GM21526 (cell line): Measurements from ENCODE around the gene SGCA.
A peak's percentile ranks its signal among the peaks of the same experiment; 100 is the strongest.

ENCODE experiments used
- ATAC-seq: cut with Tn5 transposase; IDR thresholded peaks from one replicate; pipeline ENCODE4 v1.9.1; 2021; ENCODE audit warnings: moderate library complexity; ENCODE audit not compliant: unreplicated experiment, low FRiP score

SGCA gene

DNA sequence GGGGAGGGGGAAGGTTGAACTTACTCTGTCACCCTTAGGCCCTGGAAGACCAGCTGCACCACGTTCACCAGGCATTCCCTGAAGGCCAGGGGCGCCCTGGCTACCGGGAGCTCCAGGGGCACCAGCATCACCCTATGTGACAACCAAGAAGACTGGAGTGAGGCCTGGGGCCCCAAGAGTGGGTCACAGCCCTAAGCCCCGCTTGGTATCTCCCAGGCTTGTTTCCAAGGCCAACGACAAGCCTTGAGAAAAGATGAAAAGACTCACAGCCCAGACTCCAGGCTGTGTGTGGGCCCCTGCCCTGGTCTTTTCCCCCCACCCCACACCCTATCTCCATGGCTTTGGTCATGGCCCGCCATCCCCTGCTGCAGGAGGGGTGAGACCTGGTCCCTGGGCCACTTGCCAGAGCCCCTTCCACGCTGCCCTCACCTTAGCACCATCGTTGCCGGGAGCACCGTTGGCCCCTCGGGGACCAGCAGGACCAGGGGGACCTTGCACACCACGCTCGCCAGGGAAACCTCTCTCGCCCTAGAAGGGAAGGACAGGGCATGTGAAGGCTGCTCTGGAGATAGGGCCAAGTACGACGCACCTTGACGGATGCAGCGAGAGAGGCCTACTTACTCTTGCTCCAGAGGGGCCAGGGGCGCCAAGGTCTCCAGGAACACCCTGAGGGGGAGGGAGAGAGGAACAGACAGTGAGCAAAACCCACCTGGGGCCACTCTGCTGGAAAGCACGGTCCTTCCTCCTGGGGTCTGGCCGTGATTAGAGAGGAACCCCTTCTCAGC, 25.7 kb downstream of the SGCA start:
- no peak for ATAC-seq

DNA sequence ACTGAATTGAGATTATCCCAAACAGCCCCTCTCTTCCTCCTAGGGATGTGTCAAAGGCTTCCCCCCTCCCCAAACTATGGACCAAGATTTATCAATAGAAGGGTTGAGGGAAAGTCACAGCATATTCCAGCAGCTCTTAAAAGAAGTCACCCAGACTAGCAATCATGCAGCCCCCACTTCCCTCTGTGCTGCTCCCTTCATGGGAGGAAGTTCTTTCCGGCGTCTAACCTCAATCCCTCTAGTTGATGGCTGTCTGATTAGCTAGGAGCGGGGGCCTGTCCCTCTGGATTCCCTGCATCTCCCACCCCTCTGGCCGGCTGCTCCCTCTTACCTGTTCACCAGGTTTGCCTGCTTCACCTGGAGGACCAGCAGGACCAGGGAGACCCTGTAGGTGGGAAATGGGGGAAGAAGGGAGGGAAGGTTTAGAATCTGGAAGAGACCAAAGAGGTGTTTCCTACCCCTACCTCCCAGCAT, 26.4 kb downstream of the SGCA start:
- no peak for ATAC-seq

- no peak for ATAC-seq
These were observed 26.9 kb downstream of the SGCA start for GRCh38 chr17:50192618-50193291.

DNA sequence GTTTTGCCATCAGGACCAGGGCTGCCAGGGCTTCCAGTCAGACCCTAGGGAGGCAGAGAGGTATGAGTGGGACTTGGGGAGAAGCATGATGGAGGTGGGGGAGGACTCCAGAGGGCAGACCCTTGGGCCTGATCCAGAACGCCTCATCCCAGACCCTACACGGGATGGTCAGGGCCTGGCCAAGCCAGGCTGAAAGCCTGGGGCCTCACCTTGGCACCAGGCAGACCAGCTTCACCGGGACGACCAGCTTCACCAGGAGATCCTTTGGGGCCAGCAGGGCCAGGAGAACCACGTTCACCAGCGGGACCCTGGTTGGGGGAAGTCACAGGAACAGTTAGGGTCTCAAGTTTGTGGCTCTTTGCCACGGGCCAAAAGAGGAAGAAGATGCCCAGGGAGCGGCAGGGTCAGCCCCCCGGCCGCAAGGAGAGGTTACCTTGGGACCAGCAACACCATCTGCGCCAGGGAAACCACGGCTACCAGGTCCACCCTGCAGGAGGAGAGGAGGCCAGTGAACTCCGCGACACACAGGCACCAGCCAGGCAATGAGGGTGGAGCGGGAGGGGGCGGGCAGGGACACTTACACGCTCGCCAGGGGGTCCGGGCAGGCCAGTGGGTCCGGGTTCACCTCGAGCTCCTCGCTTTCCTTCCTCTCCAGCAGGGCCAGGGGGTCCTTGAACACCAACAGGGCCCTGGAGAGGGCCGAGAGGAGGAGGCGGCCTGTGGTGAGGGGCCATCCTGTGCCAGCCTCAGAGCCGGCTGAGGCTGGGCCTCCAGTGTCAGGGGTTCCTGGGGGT, 28.5 kb downstream of the SGCA start:
- no peak for ATAC-seq

DNA sequence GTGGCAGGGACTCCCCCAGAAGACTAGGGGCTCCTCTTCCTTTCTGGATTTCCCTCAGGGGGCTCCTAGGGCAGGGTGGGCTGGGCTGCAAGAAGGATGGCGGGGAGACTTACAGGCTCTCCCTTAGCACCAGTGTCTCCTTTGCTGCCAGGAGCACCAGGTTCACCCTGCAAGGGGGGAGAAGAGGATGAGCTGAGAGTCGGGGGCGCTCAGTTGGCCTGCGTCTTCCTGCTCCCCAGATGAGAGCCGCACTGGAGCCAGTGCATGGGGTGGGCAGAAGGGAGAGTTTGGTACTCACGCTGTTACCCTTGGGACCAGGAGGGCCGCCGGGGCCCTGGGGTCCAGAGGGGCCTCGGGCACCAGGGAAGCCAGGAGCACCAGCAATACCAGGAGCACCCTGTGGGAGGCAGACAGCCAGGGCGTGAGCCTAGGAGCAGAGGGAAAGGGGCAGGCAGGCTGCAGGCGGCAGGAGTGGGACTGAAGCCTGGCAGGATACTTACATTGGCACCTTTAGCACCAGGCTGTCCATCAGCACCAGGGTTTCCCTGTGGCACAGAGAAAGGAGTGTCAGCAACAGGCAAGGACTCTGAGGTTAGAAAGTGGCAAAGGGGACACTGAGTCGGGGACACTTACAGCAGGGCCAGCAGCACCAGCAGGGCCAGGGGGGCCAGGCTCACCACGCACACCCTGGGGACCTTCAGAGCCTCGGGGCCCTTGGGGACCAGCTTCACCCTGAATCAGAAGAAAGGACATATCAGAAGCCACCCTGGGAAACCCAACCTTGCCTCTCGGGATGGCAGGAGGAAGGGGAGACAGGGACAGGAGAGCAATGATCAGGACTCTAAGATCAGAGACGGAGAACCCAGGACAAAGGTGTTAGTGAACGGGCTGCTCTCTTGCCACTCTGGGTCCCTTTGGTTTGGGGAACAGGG, 29.4 kb downstream of the SGCA start:
- ATAC-seq = no peak

- ATAC-seq = no peak
These were observed 30.2 kb downstream of the SGCA start for GRCh38 chr17:50196036-50196435.

- no peak for ATAC-seq
These were observed 31.0 kb downstream of the SGCA start for GRCh38 chr17:50196826-50197225.

DNA sequence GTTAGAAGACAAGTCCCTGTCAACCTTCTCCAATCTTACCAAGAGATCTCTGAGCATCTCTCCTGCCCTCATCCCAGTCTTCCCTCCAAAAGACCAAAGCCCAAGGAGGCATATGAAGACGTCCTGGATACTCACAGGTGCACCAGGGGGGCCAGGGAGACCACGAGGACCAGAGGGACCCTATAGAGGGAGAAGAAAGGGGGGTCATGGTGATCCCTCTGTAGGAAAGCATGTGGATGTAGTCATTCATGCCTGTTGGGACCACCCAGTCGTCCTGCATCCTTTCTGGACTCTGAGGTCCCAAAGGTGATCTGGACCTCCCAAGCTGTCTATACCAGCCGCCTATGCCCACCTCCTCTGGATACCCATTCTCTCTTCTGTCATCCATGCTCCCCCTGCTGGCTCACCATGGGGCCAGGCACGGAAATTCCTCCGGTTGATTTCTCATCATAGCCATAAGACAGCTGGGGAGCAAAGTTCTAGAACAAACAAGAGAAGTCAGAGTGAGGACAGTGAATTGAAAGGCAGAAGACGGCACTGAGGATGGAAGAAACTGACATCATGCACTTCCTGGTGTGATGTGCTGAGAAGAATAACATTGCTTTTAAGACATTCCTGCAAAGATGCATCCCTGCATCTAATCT, 32.3 kb downstream of the SGCA start:
- no peak for ATAC-seq

DNA sequence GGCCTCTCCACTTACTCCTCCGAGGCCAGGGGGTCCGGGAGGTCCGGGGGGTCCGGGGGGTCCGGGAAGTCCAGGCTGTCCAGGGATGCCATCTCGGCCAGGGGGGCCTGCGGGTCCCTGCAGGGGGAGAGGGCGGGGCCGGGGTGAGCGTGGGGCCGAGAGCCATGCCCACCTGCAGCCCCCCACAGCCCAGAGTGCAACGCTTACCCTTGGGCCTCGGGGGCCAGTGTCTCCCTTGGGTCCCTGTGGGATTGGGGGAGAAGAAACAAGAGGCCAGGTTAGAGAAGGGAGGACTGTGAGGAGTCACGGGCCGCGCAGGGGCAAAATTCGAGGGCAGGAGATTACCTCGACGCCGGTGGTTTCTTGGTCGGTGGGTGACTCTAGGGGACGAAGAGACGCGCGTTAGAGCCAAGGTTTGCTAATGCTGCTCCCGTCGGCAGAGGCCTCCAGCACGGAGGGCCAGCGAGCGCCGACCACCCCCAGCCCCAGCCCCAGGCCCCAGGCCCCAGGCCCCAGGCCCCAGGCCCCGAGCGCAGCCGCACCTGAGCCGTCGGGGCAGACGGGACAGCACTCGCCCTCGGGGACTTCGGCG, 33.5 kb downstream of the SGCA start:
- no peak for ATAC-seq

- peak; percentile 26 for ATAC-seq
These were observed 34.1 kb downstream of the SGCA start for GRCh38 chr17:50199803-50200456.

DNA sequence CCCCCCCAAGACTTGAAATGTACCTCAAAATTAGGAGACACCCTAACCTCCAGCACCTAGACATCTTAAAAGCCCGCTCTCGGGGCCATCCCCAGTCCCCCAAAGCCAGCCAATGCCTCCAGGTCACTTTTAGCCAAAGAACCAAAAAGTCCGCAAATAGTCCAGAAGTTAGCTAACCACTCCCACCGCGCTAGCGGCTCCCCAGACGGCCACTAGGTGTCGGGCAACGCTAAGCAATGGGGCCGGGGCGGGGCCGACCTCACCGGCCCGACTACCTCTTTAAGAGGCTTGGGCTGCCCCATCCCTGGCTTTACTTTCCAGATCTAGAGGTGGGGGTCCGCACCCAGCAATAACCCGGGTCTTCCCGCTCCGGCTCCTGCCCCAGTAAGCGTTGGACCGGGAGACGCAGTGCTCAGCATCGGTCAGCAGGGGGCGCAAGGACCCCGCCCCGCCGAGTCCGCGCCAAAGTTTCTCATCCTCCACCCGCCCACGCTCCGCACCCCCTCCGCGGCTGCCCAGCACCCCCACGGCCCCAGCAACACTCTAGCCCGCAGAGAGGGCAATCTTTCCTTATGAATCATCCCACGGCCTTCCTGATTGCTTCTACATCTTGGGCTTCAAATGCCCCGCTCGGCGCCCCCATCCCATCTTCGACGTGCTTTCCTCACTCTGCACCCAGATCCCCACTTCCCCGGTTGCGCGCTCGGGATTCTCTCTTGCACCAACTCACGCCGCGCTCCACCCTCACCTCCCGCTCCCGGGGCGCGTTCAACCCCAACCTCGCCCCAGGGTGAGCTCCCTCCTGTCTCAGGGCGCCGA, 34.9 kb downstream of the SGCA start:
- ATAC-seq = peak; percentile 63

DNA sequence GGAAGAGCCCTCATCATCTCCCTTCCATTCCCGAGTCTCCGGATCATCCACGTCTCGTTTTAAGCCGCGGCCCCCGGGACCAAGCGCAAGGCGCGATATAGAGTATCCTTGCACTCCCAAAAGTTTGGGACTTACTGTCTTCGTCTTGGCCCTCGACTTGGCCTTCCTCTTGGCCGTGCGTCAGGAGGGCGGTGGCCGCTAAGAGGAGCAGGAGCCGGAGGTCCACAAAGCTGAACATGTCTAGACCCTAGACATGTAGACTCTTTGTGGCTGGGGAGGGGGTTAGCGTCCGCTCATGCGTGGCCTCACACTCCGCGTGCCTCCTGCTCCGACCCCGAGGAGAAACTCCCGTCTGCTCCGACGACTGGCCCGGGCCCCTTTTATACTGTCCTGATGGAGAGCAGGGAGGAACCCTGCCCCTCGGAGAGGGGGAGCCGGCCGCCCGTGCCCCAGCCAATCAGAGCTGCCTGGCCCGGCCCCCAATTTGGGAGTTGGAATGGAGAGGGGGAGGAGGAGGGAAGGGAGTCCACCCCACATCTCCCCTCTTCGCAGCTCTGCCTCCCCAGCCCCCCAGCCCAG, 35.6 kb downstream of the SGCA start, which contains the start of gene COL1A1:
TSS of gene COL1A1 (minus strand) at position 356 of the 579 bp plus-strand sequence. CDS start at position 238, 118 bp downstream.
- no peak for ATAC-seq

- no peak for ATAC-seq
These were observed 37.3 kb downstream of the SGCA start for GRCh38 chr17:50203086-50203485.

GRCh38 chr17:50203604-50204345, 38.0 kb downstream of the SGCA start:
- no peak for ATAC-seq

DNA sequence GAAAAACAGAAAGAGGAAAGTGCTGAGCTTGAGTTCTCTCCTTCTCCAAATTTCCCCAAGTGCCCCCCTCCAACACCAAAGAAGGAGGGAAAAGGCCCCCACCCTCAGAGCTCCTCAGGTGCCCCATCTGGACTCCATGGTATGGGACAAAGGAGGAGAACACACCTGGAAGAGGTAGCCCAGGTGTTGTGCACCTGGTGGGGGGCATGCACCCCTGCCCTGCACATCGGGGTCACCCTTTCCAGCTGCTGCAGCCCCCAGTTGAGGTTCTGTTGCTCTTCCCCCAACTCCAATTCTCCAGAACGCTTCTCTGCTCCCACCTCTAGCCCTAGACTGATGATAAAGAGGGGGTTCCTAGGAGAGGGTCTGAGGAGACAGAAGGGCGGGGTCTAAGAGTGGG, 38.6 kb downstream of the SGCA start:
- ATAC-seq = no peak

DNA sequence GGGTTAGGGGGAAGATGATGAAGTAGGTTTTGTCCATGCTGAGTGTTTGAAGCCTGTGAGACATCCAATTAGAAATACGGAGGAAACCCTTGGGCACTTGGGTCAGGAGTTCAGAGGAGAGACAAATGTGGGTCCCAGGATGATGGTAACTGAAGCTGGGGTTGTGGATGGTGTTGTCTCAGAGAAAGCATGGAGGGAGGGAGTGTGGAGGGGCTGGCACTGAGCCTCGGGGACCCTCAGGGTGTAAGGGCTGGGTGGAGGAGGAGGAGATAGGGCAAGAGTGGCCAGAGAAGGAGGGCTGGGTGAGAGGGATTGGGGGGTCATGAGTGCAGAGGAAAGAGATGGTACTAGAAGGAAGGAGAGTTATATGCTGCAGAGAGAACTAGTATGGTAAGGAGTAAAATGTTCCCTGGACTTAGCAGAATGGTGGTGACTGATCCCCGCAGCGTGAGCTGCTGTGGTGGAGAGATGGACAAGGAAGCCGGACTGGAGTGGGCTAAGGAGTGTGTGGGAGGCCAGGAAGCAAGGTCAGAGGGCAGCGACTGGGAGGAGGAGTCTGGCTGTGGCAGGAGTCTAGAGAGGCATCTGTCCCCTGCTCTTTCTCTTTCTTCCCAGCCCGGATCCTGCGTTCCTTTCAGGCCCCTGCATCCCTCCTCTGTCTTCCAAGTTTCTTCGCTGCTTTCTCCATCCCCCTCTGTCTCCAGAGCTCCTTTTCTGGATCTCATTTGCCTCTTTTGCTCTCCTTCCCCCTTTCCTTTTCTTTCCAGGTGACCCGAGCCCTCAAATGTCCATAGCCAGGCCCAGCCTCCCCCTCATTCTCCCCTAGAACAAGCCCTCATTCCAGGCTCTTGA, 39.5 kb downstream of the SGCA start:
- ATAC-seq = no peak
